OCI-LY3 (cell line): Measurements from ENCODE around the gene SCARF1.

Experiments used
- CTCF ChIP-seq: fragments of 200-600, 300-600 bp; sonication (generic); IDR thresholded peaks from 2 replicates; pipeline ENCODE4 v1.5.1; 2014; ENCODE audit warnings: antibody characterized with exemption, low read length, low read depth
- EZH2phosphoT487 ChIP-seq: fragments of 200-600 bp; shearing (Covaris generic); IDR thresholded peaks from 2 replicates; pipeline ENCODE4 v1.6.1; 2018; ENCODE audit warnings: antibody characterized with exemption, mixed run types, low read depth

- TF ChIP-seq CTCF: no peak
- no peak for TF ChIP-seq EZH2phosphoT487
Observed at GRCh38 chr17:1598399-1599095, 47.0 kb downstream of the SCARF1 start.
